ENCODE data around the gene AUP1.
"Not testable (repeated sequence)": the region's sequence is repeated elsewhere in the genome, so short reads cannot be mapped to it uniquely, and the experiment has no call there.

The AUP1 gene, protein sequence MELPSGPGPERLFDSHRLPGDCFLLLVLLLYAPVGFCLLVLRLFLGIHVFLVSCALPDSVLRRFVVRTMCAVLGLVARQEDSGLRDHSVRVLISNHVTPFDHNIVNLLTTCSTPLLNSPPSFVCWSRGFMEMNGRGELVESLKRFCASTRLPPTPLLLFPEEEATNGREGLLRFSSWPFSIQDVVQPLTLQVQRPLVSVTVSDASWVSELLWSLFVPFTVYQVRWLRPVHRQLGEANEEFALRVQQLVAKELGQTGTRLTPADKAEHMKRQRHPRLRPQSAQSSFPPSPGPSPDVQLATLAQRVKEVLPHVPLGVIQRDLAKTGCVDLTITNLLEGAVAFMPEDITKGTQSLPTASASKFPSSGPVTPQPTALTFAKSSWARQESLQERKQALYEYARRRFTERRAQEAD

DNA sequence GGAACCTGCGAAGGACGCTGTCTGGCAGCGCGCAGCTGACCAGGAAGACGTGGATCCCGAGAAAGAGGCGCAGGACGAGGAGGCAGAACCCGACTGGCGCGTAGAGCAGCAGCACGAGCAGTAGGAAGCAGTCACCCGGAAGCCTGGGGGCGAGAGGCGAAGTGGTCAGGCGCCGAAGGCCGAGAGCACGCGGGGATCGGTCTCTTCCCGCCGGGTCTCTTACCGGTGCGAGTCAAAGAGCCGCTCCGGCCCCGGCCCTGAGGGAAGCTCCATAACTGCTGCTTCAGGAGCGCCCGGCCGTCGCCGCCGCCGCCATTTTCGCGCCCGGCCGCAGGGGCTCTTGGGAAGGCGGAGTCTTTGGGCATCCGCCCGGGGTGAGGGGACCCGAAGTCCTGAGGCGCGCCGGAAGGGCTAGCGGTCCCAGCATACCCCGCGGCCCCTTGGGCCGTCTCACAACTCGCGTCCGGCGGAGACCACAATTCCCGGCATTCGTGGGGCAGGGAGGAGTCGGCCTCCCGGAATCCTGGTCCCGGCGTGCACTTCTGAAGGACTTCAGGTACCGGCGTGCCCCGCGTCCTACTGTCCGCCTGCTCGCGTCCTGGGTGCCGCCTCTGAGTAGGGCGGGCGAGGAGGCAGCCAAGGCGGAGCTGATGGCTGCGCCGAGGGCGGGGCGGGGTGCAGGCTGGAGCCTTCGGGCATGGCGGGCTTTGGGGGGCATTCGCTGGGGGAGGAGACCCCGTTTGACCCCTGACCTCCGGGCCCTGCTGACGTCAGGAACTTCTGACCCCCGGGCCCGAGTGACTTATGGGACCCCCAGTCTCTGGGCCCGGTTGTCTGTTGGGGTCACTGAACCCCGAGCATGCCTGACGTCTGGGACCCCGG, at the start of gene AUP1, which contains the start of gene HTRA2:
AUP1 (minus strand) TSS at position 350 of the 882 bp plus-strand sequence; CDS start at position 273, 77 bp downstream.
HTRA2 (plus strand) TSS at position 577 of the 882 bp plus-strand sequence; CDS start at position 651, 74 bp downstream.
- peak; percentile 92 for DNase-seq (ENCODE audit: low read depth)

DNA sequence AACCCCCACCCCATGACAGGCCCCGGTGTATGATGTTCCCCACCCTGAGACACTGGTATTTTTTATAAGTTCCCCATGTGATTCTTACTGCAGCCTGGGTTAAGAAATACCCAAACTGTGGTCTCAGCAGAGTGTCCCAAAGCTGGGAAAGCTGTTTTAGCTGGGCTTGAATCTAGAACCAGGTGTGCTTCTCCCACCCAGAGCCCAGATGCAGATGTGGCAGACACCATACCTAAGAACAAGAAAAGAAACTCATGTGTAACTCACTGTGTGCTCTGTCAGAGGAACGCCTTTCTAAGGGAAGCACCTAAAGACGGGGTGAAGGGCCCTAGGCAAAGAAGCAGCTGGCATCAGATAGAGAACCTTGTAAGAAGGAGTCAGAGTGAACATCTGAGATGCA, 48.9 kb upstream of the AUP1 start:
- DNase-seq (ENCODE audit: low read depth): no peak

DNA sequence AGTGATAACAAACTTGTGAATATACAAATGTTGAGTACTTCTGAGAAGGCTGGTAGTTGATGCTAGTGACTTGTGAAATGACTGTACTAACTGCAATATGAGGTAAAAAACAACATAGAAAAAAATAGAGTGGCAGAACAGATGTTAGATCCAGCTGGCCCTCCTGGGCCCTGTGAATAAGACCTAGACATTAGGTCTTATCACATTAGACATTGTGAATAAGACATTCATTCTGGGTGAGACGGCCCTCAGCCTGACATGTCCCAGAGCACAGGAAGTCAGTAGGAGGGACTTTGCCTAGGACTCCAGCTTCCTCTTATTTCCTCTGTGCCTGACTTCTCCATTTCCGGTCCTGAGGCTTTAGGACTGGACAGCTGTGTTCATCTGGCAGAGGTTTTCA, 47.9 kb upstream of the AUP1 start:
- no peak for DNase-seq (ENCODE audit: low read depth)

DNA sequence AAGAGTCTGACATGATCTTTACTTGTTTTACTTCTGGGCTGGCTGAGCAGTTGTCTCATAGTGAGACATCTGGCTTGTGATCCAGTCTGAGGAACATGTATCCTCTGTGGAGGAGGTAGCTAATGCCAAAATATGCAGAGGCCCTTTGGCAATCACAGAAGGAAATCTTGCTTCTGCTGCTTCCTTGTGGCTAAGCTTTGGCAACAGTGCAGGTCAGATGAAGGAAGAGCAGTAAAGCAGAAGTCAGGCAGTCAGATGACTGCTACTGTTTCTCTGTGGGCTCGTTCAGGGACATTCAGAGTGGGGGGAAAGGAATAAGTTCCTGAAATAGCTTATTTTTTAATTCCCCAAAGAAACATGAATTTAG, 47.3 kb upstream of the AUP1 start:
- no peak for DNase-seq (ENCODE audit: low read depth)

DNA sequence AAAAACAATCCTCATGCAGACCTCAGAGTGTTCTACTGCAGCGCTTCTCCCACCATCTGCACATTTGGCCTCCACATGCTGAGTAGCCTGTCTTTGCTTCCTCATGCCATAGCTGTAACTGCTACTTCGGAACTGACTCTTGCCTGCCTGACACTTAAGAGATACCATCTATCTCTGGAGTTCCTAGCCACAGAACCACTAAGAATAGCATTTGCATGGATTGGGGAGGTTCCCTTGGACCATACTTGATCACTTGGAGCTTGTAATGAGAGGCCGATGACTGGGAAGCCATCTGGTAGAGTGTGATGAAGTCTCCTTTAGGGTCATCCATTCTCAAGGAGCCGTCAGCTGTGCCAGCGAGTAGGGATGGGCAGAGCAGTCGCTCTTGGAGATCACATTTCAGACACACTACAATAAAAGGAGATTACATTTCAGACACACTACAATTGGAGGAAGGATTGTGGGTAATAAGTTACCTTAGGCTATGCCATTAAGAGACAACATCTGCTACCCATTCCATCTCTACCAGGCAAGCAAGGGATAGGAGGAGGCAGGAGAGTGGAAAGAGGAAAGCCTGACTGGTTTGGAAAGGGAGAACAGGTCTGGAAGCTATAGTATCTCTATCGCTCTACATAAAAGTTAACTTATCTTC, 46.8 kb upstream of the AUP1 start:
- no peak for DNase-seq (ENCODE audit: low read depth)

DNA sequence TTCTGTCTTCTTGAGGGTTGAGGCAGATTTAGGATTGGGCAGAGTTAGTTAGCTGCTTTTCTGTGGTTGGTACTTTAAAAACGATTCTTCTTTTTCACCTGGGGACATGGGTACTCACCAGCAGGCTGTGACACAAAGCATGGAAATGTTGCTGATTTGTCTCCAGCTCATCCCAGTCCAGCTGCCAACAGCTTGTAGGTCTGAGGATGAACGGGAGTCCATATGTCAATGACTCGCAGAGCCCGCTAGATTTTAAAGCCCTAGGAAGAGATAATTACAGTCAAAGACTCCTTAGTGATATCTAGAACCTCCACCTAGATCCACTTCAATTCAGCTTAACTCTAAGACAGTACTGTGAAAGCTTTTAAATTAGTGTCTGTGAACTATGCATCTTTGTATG, 45.8 kb upstream of the AUP1 start:
- DNase-seq (ENCODE audit: low read depth): no peak

DNA sequence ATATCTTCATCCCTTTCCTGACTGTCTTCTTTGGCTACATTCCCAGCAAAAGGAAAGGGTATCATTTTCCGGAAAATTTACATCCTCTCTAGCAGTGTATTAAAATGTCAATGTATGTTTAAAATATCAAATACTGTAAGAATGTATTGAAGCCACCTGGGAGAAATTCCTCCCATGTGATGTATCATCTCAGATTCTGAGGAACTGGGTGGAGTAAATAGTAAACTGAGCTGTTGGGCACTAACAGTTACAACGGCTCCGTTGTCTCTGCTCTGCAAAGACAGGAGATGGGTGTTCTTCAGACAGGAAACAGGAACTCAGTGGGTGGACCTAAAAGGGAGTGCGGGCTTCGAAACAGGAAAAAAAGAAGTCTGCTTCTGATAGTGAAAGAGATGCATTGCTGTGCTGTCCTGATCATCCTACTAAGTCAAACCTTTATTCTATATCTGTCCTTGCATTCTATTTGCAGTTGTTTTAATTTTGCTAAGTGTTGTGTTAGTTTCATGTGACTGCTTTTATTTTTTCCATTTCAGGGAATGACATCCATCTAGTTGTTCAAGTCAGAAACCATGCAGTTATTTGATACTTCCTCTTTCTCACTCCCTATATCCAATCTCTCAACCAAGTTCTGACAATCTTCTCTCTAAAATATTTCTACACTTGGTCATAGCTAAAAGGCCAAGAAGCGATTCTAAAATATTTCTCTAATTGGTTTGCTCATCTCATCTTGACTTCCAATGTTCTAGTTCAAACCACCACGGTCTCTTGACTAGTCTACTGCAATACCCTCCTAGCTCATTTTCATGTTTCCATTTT, 44.4 kb upstream of the AUP1 start:
- DNase-seq (ENCODE audit: low read depth): no peak

DNA sequence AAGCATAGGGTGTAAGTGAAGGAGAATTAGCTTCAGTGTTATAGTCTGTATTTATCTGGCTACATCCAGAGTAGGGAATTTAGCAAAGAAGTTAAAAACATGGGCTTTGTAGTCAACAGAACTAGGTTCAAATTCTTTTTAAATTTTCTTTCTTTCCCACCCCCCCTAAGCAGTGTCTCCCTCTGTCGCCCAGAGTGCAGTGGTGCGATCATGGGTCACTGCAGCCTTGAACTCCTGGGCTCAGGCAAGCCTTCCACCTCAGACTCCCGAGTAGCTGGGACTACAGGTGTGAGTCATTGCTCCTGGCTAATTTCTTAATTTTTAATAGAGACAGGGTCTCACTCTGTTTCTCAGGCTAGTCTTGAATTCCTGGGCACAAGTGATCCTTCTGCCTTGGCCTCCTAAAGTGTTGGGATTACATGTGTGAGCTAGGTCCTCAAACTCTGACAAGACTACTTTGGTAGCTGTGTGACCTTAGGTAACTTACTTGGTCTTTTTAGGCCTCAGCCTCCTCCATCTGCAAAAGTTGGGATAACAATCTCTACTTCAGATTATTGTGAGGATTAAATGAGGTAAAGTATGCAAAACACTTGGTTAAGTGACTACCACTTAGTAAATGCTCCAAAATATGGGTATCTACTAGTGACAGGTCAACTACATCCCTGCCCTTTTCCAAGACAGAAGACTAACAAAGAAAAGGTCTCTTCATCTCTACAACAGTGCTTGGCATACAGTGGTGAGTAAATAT, 42.8 kb upstream of the AUP1 start:
- DNase-seq (ENCODE audit: low read depth): no peak

DNA sequence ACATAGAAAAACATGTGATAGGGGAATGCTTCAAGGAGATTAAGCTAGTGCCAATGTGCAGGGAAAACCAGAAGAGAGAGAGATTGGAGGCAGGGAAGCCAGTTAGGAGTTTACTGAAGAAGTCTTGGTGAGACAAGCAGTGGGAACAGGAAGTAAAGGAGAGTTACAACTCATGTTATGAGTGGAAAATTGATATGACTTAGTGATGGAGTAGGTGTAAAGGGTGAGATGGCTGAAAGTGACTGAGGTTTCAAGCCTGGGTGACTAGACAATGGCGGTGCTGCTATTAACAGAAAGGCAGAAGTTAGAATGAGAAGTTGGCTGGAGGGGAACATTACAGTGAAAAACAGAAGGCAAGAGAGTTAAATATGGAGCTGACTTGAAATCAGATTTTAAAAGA, 41.6 kb upstream of the AUP1 start:
- DNase-seq (ENCODE audit: low read depth): no peak

DNA sequence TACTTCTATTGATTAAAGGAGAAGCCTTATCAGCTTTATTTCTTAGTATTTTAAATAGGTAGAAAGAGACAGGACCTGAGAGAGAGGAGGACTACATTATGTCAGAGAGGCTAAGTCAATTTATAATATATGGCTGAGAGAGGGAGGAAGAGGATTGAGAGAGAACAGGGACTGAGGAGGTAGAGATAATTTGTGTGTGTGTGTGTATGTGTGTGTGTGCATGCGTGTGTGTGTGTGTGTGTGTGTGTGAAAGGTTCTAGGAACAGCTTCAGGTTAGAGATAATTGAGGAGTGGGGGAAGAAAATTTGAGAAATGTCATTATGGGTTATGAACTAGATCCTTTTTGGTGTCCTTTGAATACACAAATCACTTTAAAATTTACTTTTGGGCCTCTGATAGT, 40.2 kb upstream of the AUP1 start:
- DNase-seq (ENCODE audit: low read depth): no peak

DNA sequence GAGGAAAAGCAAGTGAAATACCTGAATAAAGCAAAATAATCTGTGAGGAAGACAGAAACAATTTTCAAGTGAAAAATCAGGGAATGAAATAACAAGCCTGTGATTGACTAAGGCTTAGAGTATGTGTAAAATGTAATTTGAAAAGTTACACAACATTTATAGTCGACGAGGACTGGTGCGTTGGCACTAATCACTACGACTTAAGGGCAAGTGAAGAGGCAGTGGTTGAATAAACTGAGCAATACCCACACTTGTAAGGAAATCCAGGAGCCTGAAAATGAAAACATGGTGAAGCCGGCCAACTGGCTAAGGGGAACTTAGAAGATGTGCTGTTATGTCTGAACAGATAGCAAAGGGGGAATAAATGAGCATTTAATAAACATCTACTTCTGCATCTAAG, 38.4 kb upstream of the AUP1 start:
- DNase-seq (ENCODE audit: low read depth): no peak

DNA sequence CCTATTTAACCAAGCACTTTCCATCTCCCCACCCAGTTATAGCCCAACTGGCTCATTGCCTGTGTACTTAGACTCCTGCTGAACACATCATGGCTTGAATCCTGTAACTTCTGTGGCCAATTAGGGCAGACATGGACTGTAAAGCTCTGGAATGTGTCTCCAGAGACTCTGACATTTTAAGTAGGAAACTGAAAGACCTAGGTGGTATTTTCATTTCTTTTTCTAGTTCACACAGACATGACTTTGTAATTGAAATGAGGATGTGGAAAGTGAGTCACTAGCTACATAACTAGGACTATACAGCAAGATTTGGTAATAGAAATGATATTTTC, 37.2 kb upstream of the AUP1 start:
- no peak for DNase-seq (ENCODE audit: low read depth)

DNA sequence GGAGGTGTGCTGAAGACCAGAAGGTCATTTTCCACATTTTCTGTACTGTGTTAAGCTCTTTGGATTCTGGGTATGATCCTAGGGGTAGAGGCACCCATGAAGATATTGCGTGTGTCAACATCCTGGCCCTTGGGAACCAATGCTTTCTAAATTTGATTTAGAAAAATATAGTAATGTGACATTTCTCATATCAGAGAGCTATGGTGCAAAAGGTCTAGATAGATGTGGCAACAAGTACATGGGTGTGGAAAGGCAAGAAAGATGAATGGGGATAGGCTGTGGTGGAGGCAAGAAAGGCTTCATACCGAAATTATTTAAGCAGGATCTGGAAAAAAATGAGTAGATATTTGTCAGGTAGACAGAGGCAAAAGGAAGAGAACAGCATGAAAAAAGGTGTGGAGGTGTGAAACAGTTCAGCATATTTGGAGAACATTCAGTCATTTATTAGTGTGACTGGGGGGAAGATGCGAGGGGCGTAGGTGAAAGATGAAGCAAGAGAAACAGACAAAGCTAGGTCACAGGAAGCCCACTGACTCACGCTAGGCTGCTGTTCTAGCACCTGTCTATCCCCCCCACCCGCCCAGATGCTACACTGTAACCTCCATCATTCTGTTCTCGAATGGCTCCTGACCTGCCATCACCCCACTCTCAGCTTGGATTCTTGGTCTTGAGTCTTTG, 36.7 kb upstream of the AUP1 start:
- DNase-seq (ENCODE audit: low read depth): no peak

DNA sequence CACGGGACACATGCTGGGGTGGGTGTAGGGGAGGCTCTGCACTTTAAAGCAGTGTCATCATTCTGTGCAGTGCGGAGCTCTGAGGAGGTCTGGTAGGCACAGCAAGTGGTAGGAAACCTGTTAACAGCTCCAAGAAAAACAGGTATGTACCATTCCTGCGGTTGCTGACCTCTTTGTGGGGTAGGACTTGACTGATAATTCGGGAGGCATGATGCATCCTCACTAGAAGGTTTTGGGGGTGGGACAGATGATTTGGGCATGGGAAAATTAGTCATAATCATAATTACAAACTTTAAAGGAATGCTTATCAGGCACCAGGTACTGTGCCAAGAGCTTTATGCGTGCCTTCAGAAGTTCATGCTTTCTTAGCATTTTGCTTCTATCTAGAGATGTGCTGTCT, 34.7 kb upstream of the AUP1 start:
- no peak for DNase-seq (ENCODE audit: low read depth)

DNA sequence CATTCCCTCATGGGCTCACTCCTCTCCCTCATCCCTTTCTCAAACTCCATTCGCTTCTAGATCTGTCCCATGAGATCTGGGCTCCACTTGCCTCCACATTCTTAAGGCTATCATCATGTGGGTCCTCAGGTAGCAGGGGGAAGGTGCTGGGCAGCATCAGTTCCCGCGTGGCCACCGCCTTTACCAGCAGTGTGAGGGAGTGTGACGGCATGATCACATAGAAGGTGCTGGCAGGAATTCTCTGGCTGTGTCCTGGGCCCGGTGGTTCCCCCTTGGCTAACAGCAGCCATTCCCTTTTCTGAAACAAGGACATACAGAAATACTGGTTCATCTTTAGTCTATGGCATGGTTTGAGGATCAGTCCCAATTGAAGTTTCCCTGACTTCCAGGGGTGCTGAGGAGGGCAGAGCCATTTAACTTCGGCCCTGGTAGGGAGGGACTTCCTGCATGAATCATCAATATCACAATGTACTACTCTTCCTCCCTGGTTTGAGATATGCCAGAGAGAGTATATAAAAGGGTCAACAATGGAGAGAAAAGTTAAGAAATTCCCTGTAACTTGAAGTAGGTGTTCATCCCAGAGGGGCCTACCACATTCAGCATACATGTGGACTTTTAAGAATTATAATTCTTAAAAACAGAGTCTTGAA, 32.7 kb upstream of the AUP1 start:
- no peak for DNase-seq (ENCODE audit: low read depth)

DNA sequence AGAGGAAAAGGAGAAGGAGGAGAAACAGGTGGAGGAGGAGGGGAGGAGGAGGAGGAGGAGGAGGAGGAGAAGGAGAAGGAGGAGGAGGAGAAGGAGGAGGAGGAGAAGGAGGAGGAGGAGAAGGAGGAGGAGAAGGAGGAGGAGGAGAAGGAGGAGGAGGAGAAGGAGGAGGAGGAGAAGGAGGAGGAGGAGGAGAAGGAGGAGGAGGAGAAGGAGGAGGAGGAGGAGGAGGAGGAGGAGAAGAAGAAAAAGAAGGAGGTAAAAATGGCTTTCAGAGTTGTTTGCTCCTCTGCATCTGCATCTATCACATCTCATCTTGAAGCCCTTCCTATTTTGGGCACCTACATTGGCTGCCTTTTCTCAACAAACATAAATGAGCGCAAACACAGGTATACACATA, 31.5 kb upstream of the AUP1 start:
- not testable (repeated sequence) for DNase-seq (ENCODE audit: low read depth)

DNA sequence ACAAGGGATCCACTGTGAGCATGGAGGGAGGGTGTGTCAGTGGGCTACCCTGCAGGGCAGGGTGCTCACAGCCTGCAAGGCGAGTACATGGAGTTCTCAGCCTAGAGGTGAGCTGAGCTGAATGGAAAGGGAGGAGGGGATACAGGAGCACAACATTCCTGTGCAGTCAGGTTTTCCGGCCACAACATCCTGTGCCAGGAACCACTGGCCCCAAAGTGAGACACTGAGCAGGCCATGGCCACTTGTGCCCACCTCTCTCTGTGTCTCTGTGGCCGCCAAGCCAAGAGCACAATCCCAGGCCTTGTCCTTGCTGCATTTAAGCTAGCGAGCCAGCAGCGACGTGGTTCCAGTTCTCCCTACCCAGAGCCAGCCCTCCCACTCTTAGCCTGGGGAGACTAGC, 31.1 kb upstream of the AUP1 start:
- DNase-seq (ENCODE audit: low read depth): no peak

DNA sequence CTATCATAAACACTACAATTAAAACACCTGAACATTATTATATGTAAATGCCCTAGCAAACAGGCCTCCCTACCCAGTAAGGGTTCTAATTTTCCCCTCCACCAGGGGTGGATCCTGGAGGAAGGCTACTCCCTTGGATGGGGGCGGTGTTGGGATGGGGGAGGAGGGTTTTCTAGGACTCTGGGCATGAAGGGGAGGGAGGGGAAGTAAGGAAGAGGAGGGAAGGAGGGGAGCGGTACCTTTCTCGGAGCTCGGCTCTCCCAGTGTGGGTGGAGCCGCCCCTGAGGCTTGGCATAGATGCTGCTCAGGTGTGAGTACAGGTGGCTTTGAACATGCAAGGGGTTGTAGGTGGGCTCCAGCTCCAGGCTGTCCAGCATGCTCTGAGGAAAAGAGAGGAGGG, 30.4 kb upstream of the AUP1 start:
- no peak for DNase-seq (ENCODE audit: low read depth)

DNA sequence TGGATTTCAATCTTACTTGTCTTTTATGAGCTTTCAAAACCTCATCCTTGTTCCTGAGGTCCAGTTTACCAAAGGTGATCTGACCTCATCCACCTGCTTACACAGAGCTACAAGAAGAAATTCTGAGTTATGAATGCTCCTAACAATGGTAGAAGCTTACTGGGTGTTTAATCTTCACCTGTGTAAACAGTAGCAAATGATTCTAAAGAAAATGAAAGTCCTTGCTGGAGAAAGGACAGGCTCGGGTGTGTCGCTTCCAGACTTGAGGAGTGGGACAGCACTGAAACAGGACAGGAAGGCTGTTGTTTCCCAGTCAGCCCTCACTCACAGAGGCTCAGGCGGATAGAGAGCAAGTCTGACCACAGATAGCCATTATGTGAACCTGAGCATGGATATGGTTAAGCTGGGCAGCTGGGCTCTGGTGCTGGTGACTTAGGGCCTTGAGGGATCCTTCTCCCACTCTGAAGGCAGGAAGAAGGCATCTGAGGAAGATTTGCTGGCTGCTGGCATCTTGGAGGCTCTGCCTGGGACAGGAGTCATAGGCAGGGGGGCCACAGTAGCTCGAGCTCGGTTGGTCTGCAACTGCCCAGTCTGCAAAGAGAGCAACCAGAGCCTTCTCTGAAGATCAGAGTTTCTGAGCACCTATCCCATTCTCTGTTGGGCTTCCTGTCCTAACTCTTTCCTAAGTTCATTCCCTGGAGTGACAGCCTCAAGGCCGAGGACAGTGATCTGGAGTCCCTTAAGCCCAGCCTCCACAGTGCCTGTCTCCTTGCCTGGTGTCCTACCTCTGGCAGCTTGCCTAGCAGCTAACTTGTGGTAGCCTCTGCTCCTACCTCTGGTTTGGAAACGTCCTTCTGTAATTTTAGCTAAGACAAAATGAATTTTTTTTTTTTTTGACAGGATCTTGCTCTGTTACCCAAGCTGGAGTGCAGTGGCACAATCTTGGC, 29.1 kb upstream of the AUP1 start:
- no peak for DNase-seq (ENCODE audit: low read depth)
